GM12875 (cell line): ENCODE measurements around the gene FOXK1.

Experiments
- H3K4me3 ChIP-seq: one replicate; pipeline ENCODE4 v1.5.1; 2011; ENCODE audit warnings: low read depth, low read length, control low read depth
- TF ChIP-seq, protein P1 (sequence below): IDR thresholded peaks from 2 replicates; pipeline ENCODE4 v1.5.1; 2011; ENCODE audit warnings: low read depth, mild to moderate bottlenecking, control low read depth, inconsistent platforms, low read length, moderate library complexity, borderline replicate concordance; ENCODE audit not compliant: insufficient read depth

The FOXK1 gene

DNA sequence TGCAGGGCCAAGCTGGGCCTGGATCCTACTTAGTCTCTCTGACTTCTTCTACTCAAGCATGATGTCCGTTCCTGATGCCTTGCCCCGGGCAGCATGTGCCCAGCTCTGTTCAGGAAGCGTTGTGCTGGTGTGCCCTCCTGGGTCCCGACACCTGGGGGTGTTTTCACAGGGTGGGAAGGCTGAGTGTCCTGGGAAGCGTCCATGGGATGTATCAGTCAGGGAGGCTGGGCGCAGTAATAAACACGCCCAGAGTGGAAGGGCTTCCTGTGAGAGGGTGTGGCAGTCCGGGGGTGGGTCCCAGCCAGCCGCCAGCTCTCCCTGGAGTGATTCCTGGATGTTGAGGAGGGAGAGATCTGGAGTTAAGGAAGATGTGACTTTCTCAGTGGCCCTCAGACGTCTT, 29.0 kb downstream of the FOXK1 start:
- TF ChIP-seq, protein P1, sequence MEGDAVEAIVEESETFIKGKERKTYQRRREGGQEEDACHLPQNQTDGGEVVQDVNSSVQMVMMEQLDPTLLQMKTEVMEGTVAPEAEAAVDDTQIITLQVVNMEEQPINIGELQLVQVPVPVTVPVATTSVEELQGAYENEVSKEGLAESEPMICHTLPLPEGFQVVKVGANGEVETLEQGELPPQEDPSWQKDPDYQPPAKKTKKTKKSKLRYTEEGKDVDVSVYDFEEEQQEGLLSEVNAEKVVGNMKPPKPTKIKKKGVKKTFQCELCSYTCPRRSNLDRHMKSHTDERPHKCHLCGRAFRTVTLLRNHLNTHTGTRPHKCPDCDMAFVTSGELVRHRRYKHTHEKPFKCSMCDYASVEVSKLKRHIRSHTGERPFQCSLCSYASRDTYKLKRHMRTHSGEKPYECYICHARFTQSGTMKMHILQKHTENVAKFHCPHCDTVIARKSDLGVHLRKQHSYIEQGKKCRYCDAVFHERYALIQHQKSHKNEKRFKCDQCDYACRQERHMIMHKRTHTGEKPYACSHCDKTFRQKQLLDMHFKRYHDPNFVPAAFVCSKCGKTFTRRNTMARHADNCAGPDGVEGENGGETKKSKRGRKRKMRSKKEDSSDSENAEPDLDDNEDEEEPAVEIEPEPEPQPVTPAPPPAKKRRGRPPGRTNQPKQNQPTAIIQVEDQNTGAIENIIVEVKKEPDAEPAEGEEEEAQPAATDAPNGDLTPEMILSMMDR = no peak
- no peak overlapping the region for H3K4me3 ChIP-seq

DNA sequence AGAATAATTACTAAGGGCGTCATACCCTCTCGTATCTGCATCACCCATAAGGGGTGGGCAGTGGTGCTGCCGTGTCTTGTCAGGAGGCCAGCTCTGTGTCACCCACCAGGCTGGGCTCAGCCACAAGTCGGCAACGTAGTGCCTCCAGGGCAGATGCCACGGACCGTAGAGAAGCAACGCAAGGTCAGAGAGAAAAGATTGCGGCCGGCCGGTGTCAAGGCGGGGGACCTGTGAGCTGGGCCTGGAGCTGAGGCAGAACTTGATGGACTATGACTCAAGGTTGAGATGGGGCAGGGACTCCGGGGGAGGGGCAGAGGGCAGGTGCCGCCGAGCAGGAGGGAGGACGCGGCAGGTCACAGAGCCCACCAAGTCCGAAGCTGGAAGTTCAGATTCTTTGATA, 29.5 kb downstream of the FOXK1 start:
- no peak overlapping the region for H3K4me3 ChIP-seq
- TF ChIP-seq, protein P1 = no peak

DNA sequence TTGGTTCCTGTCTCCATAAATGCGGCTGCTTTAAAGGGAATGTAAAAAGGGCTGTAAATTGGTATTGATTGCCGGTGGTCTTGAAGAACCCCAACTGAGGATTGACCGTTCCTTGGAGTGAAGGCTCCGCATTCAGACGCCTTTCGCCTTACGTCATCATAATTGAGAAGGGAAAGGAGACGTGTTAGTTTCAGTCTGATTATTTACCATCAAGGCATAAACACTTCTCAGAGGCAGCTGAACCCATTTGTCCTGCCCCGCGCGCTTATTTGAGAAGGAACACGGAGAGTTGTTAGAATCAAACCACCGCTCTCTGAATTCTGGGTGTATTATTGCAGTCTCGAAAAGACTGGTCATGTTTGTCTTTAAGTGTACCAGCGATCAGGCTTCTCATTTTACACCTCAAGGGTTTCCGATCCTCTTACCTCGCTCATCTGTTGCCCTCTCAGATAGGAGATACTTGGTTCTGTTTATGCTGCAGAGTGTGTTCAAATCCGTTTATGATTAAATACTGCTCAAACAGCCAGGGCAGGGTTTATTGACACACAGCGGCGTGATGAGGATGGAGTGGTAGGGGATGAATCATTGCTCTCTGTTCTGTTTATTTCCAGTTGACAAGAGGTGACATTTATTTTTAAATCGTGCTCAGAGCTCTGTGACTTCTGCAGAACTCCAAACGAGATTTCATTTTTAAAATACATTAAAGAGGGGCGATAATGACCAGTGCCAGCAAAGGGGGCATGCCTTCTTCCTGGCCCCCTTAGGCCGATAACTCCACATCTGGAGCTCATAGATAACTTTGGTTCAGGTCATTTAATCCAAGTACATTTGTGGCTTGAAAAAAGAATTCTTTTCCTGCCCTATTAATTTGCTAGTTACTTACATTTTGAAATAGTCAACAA, 30.4 kb downstream of the FOXK1 start:
- H3K4me3 ChIP-seq = no peak overlapping the region
- TF ChIP-seq, protein P1 = no peak

DNA sequence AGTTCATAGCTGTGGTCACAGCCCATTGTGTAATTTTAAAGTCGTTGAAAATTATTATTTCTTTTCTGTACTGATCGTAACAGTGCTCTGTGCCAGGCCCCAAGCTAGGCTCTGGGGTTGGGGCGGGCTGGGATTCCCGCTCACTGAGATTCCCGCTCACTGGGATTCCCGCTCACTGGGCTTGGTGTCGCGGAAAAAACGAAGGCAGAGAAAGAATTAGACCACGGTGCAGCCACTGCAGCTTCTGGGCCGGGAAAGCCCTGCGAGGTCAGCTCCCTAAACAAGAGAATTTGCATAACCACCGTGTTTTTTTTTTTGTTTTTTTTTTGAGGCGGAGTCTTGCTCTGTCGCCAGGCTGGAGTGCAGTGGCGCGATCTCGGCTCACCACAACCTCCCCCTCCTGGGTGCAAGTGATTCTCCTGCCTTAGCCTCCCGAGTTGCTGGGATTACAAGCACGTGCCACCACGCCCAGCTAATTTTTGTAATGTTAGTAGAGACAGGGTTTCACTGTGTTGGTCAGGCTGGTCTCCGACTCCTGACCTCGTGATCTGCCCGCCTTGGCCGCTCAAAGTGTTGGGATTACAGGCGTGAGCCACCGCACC, 31.2 kb downstream of the FOXK1 start:
- TF ChIP-seq, protein P1 = no peak
- peak overlapping the region; percentile 33 for H3K4me3 ChIP-seq

DNA sequence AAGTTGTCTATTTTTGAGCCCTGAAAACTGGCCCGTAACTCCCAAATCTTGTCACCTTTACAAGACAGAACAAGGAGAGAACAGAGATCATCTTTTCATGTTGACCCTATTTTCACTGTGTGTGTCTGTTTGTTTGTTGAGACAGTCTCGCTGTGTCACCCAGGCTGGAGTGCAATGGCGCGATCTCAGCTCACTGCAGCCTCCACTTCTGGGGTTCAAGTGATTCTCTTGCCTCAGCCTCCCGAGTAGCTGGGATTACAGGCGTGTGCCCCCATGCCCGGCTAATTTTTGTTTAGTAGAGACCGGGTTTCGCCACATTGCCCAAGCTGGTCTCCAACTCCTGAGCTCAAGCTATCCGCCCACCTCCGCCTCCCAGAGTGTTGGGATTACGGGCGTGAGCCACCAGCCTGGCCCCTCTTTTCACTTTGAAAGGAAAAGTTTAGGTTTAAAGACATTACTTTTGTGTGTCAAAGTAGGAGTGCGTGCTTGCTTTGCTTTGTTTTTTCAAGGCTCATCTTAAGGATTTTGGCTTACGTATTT, 32.1 kb downstream of the FOXK1 start:
- H3K4me3 ChIP-seq = no peak overlapping the region
- TF ChIP-seq, protein P1 = no peak

DNA sequence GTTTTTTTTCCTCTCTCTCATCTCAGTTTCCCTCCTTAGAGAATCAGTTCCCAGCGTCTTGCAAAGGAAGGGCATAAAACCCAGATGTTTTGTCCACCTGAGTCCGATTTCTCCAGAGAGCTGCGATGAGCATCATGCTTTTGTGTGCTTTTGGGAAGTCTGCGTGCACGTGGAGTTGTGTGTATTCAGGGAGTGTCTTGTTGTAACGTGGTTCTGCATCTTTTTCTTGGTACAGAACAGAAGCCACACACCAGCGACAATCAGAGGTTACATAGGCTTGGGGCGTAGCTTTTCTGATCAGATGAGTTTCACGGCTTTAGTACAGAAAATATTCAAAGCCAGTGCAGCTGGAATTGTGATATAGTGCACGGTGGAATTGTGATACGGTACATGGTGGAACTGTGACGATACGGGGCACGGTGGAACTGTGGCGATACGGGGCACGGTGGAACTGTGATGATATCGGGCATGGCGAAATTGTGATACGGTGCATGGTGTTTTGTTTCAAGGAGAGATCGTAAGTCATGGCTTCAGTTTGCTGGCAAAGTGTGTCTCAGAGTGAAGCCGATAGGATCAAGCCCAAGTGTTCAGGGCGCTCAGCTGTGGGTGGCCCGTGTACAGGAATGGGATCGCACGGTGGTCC, 32.8 kb downstream of the FOXK1 start:
- H3K4me3 ChIP-seq = no peak overlapping the region
- TF ChIP-seq, protein P1 = no peak

DNA sequence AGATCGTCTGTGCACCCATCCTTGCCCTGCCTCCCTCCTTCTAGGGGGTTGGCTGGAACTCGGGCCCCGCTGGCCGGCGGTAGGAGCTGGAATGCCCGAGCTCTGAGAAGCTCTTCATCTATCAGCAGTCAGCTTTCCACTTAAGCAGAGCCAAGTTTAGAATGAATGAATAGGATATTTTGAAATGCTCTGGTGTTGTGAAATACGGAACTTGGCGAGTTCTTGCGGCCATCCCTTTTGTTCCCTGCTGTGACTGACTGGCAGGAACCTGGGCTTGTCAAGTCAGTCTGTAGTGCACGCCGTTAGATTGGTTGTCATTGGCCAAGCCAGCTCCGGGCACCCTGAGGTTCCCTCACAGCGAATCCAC, 33.3 kb downstream of the FOXK1 start:
- H3K4me3 ChIP-seq = no peak overlapping the region
- TF ChIP-seq, protein P1 = no peak
